BJ (cell line): Measurements from ENCODE around the gene DMWD. TPM values are rescaled to one million over a fixed set of nuclear protein-coding genes. Genes with fewer than 3 reads are reported as not detected.

Source experiments
- CTCF ChIA-PET: fragments of 350-600 bp; formaldehyde crosslinking; extraction: SDS; loops from one replicate; lab custom pipeline; 2021; ENCODE audit warnings: antibody characterized with exemption, inconsistent platforms; lab: Yijun Ruan, JAX
- POLR2A ChIA-PET: fragments of 300-600 bp; sonication (Branson Sonifier 250); formaldehyde crosslinking; extraction: SDS; loops from one replicate; lab custom pipeline; 2021; ENCODE audit warnings: antibody characterized with exemption; lab: Charles Lee
- DNase-seq: peaks from one replicate; pipeline ENCODE4 v3.0.0-alpha.2; 2011; ENCODE audit warnings: low read depth
- H3K27me3 ChIP-seq: 2 replicates; pipeline ENCODE4 v1.6.0; 2011; ENCODE audit warnings: low read length; ENCODE audit not compliant: control insufficient read depth, insufficient read depth
- H3K36me3 ChIP-seq: 2 replicates; pipeline ENCODE4 v1.5.1; 2011; ENCODE audit warnings: low read length; ENCODE audit not compliant: control insufficient read depth, insufficient read depth
- H3K4me3 ChIP-seq: 2 replicates; pipeline ENCODE4 v1.5.1; 2011; ENCODE audit warnings: low read depth, mild to moderate bottlenecking, control low read depth, low read length
- CTCF ChIP-seq: IDR thresholded peaks from 2 replicates; pipeline ENCODE4 v1.5.1; 2011; ENCODE audit warnings: low read depth, mild to moderate bottlenecking, control low read depth, inconsistent platforms, low read length, moderate library complexity; ENCODE audit not compliant: insufficient read depth
- polyA plus RNA-seq: library from polyadenylated mRNA; depleted of rRNA; stranded (reverse); fragments of >200 nt; gene quantifications from 2 replicates; pipeline ENCODE4 v1.2.3, GENCODE V29; 2011

DMWD gene
- polyA plus RNA-seq, 1 experiment = 28.6 TPM

GRCh38 chr19:45816236-45817009 is 23.8 kb upstream of the DMWD start:
- ChIA-PET POLR2A (interaction anchor here (0.5 kb wide), 1 partner anchor 76 kb away, joined by 3 read pairs; no protein-coding TSS in a partner anchor), CTCF (interaction anchor here (0.6 to 6.4 kb wide), 35 partner anchors 10 to 373 kb away, joined by 3 to 111 read pairs (median 4); partner anchors contain the start of genes DMPK, DMWD, IRF2BP1 and SIX5)
- H3K36me3 ChIP-seq = peaks cover 9% of the 10 kb centered on the region
- H3K4me3 ChIP-seq = no peak overlapping the region
- no peak for DNase-seq
- TF ChIP-seq CTCF = no peak
- no peaks in the 10 kb centered on the region for H3K27me3 ChIP-seq

- no peak for DNase-seq
- POLR2A ChIA-PET = no interaction called here
- H3K27me3 ChIP-seq = no peaks in the 10 kb centered on the region
- H3K36me3 ChIP-seq = peaks cover 7% of the 10 kb centered on the region
- CTCF ChIA-PET = interaction anchor here (1.0 to 6.4 kb wide), 11 partner anchors 11 to 122 kb away, joined by 3 to 111 read pairs (median 16); partner anchors contain the start of genes DMPK, IRF2BP1 and SIX5
- TF ChIP-seq CTCF = no peak
- no peak overlapping the region for H3K4me3 ChIP-seq
Measured at GRCh38 chr19:45815481-45816216, 23.0 kb upstream of the DMWD start.

GRCh38 chr19:45814851-45815480 is 22.3 kb upstream of the DMWD start, which contains the start of gene RSPH6A:
Gene RSPH6A, minus strand, starts transcription at chr19:45815308. Its CDS starts 132 bp downstream, at chr19:45815176.
- Histone ChIP-seq H3K27me3 (no peaks in the 10 kb centered on the region), H3K36me3 (peaks cover 7% of the 10 kb centered on the region), H3K4me3 (no peak within 1 kb of the TSS)
- CTCF ChIA-PET = interaction anchor here (1.0 to 6.4 kb wide), 5 partner anchors 9 to 122 kb away, joined by 3 to 111 read pairs (median 8); partner anchors contain the start of genes QPCTL and SIX5
- POLR2A ChIA-PET = no interaction called here
- TF ChIP-seq CTCF = no peak
- DNase-seq = no peak

- TF ChIP-seq CTCF = no peak
- Histone ChIP-seq H3K36me3 (peaks cover 4% of the 10 kb centered on the region), H3K27me3 (no peaks in the 10 kb centered on the region), H3K4me3 (no peak overlapping the region)
- CTCF ChIA-PET = interaction anchor here (1.0 to 6.4 kb wide), 8 partner anchors 10 to 121 kb away, joined by 3 to 111 read pairs (median 4); partner anchors contain the start of genes FOXA3, QPCTL and SIX5
- POLR2A ChIA-PET = no interaction called here
- DNase-seq = no peak
Measured at GRCh38 chr19:45814166-45814780, 21.6 kb upstream of the DMWD start.
